Activated T-cell treated with anti-CD3 and anti-CD28 coated beads, Interleukin-2, amount 50 U/mL, for 48 hours (primary cell): Measurements from ENCODE around the gene MAP1S.

Experiments used
- DNase-seq, 2 experiments: peaks; one replicate each; pipeline ENCODE4 v3.0.0-alpha.2; 2020

Gene MAP1S

DNA sequence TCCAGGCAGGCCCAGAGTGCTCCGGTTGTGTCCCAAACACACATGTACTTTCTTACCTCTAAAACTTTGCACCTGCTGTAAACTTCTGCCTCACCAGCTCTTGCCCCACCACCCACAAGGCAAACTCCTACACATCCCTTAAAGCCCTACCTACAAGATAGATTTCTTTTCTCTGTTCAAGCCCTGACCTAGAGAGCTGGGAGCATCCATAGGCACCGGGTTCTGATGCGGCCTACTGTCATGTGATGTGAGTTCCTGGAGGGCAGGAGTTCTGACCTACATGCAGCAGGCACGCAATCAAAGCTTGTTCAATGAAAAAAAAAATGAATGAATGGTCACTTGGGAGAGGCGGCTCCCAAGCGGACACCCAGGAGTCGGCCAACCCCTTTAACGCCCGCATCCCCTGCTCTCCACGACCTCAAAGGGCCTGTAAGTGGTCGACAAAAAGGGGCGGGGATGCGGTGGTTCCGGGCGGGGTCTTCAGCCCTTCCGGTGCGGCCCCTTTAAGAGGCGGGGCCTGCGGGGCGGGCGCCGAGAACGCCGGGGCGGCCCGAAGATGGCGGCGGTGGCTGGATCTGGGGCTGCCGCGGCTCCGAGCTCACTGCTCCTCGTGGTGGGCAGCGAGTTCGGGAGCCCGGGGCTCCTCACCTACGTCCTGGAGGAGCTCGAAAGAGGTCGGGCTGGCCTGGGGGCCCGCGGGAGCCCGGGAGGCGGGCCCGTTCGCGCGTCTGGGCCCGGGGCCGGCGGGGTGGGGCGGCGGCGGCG is at the start of gene MAP1S:
Gene MAP1S, plus strand, starts transcription at position 534 of the 765 bp plus-strand sequence. Its CDS starts 23 bp downstream, at position 557.
- DNase-seq, result peak; percentile 78 to 83

GRCh38 chr19:17671906-17672305 is 47.4 kb upstream of the MAP1S start:
- peak; percentile 46 to 49 for DNase-seq

DNA sequence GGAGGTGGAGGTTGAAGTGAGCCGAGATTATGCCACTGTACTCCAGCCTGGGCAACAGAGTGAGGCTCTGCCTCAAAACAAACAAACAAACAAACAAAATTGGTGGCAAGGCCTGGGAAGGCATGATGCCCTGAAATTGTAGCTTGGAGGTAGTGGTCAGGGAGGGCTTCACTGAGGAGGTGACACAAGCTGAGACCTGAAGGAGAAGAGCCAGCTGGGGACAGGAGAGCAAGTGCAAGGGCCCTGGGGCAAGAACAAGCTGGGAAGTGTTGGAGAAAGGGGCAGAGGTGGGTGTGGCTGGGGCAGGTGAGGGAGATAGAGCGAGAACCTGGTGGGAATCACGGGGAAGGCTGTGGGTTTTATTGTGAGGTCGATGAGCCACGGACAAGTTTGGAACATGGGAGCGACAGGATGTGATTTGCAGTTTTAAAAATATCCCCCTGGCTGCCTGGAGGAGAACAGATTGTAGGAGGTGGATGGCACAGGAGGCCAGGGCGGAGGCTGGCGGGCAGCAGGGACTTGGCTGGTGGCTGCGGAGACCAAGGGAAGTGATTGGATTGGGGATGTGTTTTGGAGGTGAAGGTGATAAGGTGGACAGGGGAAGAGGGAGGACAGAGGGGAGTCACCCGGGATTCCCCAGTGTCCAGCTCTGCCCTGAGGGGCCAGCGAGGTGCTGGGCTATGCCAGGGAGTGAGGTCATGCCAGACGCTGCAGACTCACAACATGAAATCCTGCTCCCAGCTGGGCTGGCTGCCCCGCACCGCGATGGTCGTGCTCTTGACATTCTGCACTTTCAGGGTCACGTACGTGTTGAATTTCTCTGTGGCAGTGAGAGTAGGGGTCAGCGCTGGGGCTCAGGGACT is 45.1 kb upstream of the MAP1S start:
- DNase-seq, result no peak

GRCh38 chr19:17676295-17676694 is 43.0 kb upstream of the MAP1S start:
- DNase-seq, result no peak

- no peak for DNase-seq
Measured at GRCh38 chr19:17677002-17677401, 42.3 kb upstream of the MAP1S start.

- DNase-seq, result no peak
Measured at GRCh38 chr19:17678836-17679235, 40.4 kb upstream of the MAP1S start.

GRCh38 chr19:17679526-17680229 is 39.6 kb upstream of the MAP1S start:
- no peak for DNase-seq

DNA sequence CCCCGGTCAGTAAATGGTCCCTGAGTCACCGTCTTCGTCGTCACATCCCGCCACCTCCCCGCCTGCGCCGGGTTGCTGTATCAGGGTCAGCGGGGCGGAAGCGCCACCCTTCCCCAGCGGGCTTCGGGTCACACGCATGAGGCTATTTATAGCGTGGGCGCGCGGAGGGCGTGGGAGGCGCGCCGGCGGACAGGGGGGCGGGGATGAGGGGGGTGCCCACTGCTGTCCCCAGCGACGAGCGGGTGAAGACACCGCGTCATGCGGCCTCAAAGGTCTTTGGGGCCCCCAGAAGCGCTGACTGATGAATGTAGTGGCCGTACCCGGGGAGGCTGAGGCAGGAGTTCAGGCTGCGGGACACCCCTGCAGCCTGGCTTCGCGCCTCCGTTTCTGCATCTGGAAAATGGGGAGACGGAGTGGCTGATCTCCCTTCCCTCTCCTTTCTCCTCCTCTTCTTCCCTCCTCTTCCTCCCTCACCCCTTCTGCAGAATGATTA is 39.0 kb upstream of the MAP1S start:
- peak; percentile 63 to 67 for DNase-seq

- peak; percentile 37 to 46 for DNase-seq
Measured at GRCh38 chr19:17681505-17682125, 37.7 kb upstream of the MAP1S start.

DNA sequence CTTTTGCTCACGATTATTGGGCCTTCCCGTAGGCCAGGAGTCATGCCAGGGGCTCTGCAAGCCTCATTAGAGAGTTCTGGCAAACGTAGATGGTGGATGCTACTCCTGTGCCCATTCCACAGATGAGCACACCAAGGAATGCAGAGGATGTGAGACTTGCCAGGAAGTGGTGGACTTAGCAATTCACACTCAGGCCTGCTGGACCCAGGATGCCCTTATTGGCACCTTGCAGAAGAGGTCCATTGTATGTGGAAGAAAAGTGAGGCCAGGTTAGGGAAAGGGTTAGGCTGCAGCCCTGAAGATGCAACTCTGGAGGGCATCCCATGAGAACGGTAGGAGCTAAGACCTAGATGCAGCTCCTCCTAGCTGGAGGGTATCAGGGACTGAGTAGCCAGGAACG is 37.0 kb upstream of the MAP1S start:
- no peak for DNase-seq

DNA sequence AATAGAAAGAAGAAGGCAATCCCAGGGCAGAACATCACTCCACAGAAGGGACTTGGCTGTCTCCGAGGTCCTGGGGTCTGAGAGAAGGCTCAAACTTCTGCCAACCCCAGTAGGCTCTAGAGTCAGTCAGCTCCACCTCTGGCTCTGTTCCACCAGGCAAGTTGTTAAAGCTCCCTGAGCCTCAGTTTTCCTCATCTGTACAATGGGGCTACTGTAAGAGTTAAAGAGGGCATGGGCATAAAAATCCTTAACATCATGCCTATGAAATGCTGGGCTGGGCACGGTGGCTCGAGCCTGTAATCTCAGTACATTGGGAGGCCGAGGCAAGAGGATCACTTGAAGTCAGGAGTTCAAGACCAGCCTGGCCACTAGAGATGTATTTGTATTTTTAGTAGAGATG is 36.2 kb upstream of the MAP1S start:
- no peak for DNase-seq

GRCh38 chr19:17684256-17684655 is 35.0 kb upstream of the MAP1S start:
- DNase-seq, result no peak

- DNase-seq, result no peak
Measured at GRCh38 chr19:17685451-17686022, 33.7 kb upstream of the MAP1S start.

GRCh38 chr19:17686023-17686521 is 33.2 kb upstream of the MAP1S start:
- no peak for DNase-seq

DNA sequence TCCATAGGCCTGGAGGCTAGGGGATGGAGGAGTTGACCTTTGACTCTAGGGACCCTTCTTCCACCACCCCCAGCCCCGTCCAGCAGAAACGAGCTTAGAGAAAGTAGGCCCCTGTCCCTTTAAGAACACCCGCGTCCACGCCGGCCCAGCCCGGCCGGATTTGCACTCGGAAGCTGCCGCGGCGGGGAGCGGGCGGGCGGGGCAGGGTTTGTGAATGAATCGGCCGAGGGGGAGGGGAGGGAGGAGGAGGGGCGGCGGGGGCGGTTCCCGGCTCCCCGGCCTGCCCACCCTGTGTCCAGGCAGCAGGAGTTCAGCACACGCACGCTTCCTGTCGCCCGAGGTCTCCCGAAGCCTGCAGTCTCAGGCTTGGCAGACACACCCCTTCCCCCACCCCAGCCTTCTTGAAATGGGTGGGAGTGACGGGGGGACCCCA is 32.7 kb upstream of the MAP1S start:
- peak in 1 of 2 experiments; percentile 27 for DNase-seq

DNA sequence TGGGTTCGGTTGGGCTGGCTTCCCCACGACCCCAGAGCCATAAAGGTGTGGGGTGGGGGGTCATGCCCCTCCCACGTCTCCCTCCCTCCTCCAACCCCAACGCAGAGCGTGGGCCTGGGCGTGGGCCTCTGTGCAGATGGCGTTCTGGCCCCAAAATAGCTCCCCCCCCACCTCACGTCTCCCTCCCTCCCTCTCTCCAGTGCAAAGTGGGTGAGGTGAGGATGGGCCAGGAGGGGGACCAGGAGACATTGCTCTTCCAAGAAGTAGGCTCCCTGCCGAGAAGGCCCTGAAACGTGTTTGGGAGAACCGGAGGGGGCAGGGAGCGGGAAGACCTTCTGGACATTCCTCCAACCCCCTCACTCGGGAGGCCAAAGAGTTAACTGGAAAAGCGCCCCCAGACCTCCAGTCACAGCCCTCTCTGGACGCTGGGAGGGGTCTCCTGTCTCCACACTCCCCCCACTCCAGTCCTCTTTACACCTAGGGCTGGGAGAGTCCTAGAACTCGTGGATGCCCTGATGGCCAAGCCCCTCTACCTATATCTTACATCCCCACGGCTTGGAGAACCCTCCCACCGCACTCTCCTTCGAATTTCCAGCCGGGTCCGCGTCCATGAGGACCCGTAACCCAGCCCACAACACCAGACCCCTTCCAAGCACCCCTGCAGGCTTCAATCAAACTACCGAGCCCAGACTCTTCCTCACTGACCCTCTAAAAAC is 32.0 kb upstream of the MAP1S start:
- no peak for DNase-seq

DNA sequence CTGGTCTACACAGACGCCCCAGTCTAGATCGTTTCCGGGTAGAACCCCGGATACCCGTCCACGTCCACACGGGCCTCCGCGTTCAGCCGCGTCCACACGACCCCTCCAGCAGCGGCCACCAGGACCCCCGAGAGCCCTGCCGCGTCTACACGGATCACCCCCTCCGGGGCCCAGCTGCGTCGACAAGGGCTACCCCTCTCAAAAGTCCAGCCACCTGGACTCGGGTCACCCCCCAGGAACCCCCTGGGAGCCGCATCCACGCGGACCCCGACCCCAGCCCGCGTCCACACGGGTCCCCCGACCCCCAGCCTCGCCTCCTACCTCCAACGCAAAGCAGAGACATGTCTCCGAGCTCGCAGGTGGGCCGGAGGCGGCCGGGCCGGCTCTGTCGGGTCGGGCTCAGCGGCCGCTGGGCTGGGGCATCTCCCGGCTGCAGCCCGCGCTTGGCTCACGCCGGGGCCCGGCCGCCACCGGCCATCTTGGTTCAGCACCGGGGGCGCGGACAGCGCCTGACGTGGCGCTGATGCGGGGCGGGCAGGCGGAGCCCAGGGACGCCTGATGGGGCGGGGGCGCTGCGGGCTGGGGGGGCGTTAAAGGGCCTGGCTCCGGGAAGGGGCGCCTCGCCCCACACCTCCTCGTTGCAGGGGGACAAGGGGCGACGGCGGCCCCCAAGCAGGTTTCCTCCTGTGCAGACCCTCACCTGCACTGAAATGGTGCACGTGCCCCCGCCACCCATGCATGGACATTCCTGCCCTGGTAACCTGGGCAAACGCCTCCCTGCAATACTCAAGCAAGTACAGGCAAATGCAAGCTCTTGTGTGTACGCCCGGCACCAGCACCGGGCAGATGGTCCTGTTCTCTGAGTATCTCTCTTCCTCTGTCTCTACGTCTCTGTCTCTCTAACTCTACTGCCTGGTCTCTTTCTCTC is 31.2 kb upstream of the MAP1S start, which contains the start of gene UNC13A:
Gene UNC13A, minus strand, starts transcription at position 498 of the 928 bp plus-strand sequence. Its CDS starts 155 bp downstream, at position 343.
- DNase-seq, result peak; percentile 63 to 70

GRCh38 chr19:17688853-17689595 is 30.3 kb upstream of the MAP1S start:
- no peak for DNase-seq

DNA sequence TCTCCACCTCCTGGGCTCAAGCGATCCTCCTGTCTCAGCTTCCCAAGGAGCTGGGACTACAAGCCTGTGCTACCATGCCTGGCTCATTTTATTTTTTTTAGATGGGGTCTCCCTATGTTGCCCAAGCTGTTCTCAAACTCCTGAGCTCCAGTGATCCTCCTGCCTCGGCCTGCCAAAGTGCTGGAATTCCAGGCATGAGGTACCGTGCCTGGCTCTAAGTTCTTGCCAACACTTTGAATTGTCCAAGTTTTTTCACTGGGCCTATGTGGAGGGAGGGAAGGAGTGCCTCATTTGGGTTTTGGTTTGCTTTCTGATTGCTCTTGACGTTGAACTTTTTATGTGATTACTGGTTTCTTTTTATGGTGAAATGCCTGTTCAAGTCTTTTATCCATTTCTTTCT is 26.7 kb upstream of the MAP1S start:
- DNase-seq, result no peak
